ENCODE results near the gene TPPP2. TPM values are rescaled to one million over a fixed set of nuclear protein-coding genes. Genes with fewer than 3 reads are reported as not detected.

The TPPP2 gene
- total RNA-seq, 1 donor from 2014 or later = not detected

DNA sequence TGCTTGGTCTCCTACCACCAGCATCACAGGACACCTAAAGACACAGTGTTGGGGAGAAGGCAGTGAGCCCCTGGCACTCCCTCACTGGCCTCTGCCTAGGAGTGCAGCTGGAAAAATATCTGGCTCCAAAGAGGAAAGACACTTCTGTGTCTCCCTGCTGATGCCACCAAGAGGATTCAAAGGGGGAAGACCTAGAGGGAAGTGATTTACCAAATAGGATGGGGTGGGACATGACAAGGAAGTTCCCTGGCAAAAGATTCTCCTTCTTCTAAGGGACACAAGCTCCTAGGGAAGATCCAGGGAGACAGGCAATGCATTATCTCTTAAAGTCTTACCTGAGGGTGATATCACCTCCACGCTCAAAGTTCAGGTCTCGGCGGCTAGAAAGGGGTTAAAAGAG lies 11.2 kb upstream of the TPPP2 start:
- H3K36me3 ChIP-seq (ENCODE audit: control insufficient read depth, insufficient read depth, low read length) = no peaks in the 10 kb centered on the region

DNA sequence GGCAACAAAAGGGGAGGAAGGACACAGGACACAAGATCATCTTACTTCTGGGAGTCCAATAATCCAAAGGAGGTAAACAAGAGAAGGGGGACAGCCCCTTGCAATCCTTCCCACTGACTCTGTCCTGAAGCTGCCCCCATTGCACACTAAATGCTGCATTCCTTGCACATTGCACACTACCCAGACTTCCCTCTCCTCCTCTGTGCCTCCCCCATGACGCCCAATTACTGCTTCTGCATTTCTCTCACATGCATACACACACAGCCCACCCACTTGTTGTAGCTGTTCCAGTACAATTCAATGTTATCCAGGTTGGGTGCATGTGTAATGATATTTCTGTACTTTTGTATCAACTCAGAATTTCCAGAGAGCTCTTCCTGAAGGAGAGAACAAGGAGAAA lies 10.7 kb upstream of the TPPP2 start:
- Histone ChIP-seq H3K27me3 (ENCODE audit: control insufficient read depth, insufficient read depth, low read length) (peaks cover 17% of the 10 kb centered on the region), H3K36me3 (ENCODE audit: control insufficient read depth, insufficient read depth, low read length) (no peaks in the 10 kb centered on the region), H3K4me3 (ENCODE audit: low read depth, low read length) (no peak overlapping the region)
- DNase-seq (ENCODE audit: low read depth) = no peak
- no peak for FAIRE-seq
- TF ChIP-seq, protein P1, sequence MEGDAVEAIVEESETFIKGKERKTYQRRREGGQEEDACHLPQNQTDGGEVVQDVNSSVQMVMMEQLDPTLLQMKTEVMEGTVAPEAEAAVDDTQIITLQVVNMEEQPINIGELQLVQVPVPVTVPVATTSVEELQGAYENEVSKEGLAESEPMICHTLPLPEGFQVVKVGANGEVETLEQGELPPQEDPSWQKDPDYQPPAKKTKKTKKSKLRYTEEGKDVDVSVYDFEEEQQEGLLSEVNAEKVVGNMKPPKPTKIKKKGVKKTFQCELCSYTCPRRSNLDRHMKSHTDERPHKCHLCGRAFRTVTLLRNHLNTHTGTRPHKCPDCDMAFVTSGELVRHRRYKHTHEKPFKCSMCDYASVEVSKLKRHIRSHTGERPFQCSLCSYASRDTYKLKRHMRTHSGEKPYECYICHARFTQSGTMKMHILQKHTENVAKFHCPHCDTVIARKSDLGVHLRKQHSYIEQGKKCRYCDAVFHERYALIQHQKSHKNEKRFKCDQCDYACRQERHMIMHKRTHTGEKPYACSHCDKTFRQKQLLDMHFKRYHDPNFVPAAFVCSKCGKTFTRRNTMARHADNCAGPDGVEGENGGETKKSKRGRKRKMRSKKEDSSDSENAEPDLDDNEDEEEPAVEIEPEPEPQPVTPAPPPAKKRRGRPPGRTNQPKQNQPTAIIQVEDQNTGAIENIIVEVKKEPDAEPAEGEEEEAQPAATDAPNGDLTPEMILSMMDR (IDR thresholded peaks at IDR 0.05; ENCODE audit: insufficient read depth, low read length, severe bottlenecking) = no peak

More for the DNA sequence above, 11.2 kb upstream of the TPPP2 start:
- FAIRE-seq (no peak), DNase-seq (ENCODE audit: low read depth) (no peak)
- no peak overlapping the region for H3K4me3 ChIP-seq (ENCODE audit: low read depth, low read length)
- TF ChIP-seq, protein P1 (IDR thresholded peaks at IDR 0.05; ENCODE audit: insufficient read depth, low read length, severe bottlenecking) = no peak
- peaks cover 11% of the 10 kb centered on the region for H3K27me3 ChIP-seq (ENCODE audit: control insufficient read depth, insufficient read depth, low read length)

DNA sequence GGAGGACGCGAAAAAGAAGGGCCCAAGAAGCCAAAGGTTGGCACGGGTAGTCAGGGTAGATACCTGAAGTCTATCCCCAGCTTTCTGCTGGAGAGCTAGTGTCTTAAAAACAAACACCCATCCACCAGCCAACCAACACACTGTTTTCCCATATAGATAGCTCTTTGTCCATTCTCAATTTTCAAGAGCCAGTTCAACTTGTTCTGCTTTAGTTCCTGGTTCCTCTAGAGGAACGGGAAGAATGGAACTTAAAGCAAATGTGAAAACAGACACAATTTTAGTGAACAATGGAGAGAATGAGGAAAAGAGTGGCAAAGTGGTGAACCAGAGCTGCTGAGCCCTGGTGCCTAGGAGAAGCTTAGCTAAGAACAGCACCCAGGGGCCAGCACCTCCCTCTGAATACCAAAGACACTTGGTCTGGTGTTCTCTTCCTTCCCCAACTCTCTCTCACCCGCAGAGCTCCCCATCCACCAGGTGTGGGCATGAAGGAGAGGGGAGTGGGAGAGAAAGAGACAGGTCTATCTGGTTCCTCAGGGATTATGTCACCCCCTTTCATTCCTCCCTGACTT lies 9.0 kb upstream of the TPPP2 start:
- TF ChIP-seq, protein P1 (IDR thresholded peaks at IDR 0.05; ENCODE audit: insufficient read depth, low read length, severe bottlenecking) = no peak
- FAIRE-seq = no peak
- DNase-seq (ENCODE audit: low read depth) = no peak
- Histone ChIP-seq H3K27me3 (ENCODE audit: control insufficient read depth, insufficient read depth, low read length) (peaks cover 18% of the 10 kb centered on the region), H3K4me3 (ENCODE audit: low read depth, low read length) (no peak overlapping the region), H3K36me3 (ENCODE audit: control insufficient read depth, insufficient read depth, low read length) (no peaks in the 10 kb centered on the region)

DNA sequence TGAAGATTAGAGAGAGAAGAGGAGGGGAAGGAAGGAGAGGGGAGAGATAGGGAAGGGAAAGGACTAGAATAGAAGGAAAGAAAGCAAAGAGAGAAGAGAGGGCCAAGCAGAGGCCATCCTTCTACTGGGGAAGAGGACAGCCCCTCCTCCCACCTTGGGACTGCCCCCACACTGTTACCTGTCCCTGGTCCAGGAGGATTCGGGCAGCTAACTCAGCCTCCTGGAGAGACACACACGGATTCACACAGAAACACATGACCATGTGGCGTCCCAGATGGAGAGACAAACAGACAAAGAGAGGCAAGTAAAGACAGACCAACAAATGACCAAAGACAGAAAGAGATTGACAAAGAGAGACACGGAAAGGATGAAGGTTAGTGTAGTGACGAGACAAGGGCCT lies 7.3 kb upstream of the TPPP2 start:
- H3K27me3 ChIP-seq (ENCODE audit: control insufficient read depth, insufficient read depth, low read length) = peaks cover 18% of the 10 kb centered on the region
- no peak for FAIRE-seq

DNA sequence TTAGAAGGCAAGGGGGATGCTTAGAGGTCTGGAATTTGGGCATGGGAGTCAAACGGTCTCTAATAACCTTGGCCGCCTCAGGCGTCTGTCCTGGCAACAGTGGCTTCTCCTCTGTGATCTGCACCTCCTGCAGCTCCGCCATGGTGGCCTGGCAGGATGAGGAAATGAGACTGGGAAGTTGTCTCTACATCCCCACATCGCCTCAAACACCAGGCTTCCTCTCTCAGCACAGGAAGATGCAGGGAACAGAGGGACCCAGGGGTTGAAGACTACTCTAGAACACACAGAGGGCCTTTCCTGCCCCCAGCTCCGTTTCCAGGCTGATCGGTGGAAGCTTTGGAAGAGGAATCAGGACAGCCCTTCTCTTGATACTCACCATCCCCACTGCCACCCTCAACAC lies 6.8 kb upstream of the TPPP2 start:
- H3K36me3 ChIP-seq (ENCODE audit: control insufficient read depth, insufficient read depth, low read length) = no peaks in the 10 kb centered on the region
- H3K4me3 ChIP-seq (ENCODE audit: low read depth, low read length) = no peak overlapping the region
- peaks cover 18% of the 10 kb centered on the region for H3K27me3 ChIP-seq (ENCODE audit: control insufficient read depth, insufficient read depth, low read length)
- TF ChIP-seq, protein P1 (IDR thresholded peaks at IDR 0.05; ENCODE audit: insufficient read depth, low read length, severe bottlenecking) = no peak
- no peak for FAIRE-seq
- no peak for DNase-seq (ENCODE audit: low read depth)

More for the DNA sequence above, 7.3 kb upstream of the TPPP2 start:
- TF ChIP-seq, protein P1 (IDR thresholded peaks at IDR 0.05; ENCODE audit: insufficient read depth, low read length, severe bottlenecking) = no peak
- no peak overlapping the region for H3K4me3 ChIP-seq (ENCODE audit: low read depth, low read length)
- DNase-seq (ENCODE audit: low read depth) = no peak
- H3K36me3 ChIP-seq (ENCODE audit: control insufficient read depth, insufficient read depth, low read length) = no peaks in the 10 kb centered on the region
